NAMALWA (cell line): Measurements from ENCODE around the gene APCDD1.
"Not testable (repeated sequence)": the region's sequence is repeated elsewhere in the genome, so short reads cannot be mapped to it uniquely, and the experiment has no call there.

Source experiments
- DNase-seq: peaks from one replicate; pipeline ENCODE4 v3.0.0-alpha.2; 2015; ENCODE audit warnings: low spot score

Gene APCDD1

GRCh38 chr18:10463096-10463495 lies 8.7 kb downstream of the APCDD1 start:
- no peak for DNase-seq

- no peak for DNase-seq
These were observed 9.3 kb downstream of the APCDD1 start for GRCh38 chr18:10463741-10464140.

GRCh38 chr18:10464161-10464648 lies 9.8 kb downstream of the APCDD1 start:
- DNase-seq: not testable (repeated sequence)

GRCh38 chr18:10465174-10465939 lies 10.9 kb downstream of the APCDD1 start:
- DNase-seq: no peak

GRCh38 chr18:10470429-10470828 lies 16.0 kb downstream of the APCDD1 start:
- DNase-seq: no peak

GRCh38 chr18:10471574-10471973 lies 17.1 kb downstream of the APCDD1 start:
- no peak for DNase-seq

- DNase-seq: no peak
These were observed 18.7 kb downstream of the APCDD1 start for GRCh38 chr18:10473132-10473531.

GRCh38 chr18:10474309-10474708 lies 19.9 kb downstream of the APCDD1 start:
- DNase-seq: no peak

- DNase-seq: no peak
These were observed 20.8 kb downstream of the APCDD1 start for GRCh38 chr18:10475276-10475653.

GRCh38 chr18:10475654-10476291 lies 21.3 kb downstream of the APCDD1 start:
- no peak for DNase-seq

GRCh38 chr18:10476338-10476791 lies 21.9 kb downstream of the APCDD1 start:
- DNase-seq: no peak

GRCh38 chr18:10477121-10477862 lies 22.9 kb downstream of the APCDD1 start:
- DNase-seq: no peak

- no peak for DNase-seq
These were observed 23.4 kb downstream of the APCDD1 start for GRCh38 chr18:10477863-10478260.

GRCh38 chr18:10481831-10482230 lies 27.4 kb downstream of the APCDD1 start:
- DNase-seq: no peak

GRCh38 chr18:10482363-10482984 lies 28.0 kb downstream of the APCDD1 start:
- DNase-seq: peak; percentile 13

- peak; percentile 62 for DNase-seq
These were observed 28.8 kb downstream of the APCDD1 start for GRCh38 chr18:10482985-10483949.

- DNase-seq: no peak
These were observed 31.0 kb downstream of the APCDD1 start for GRCh38 chr18:10485475-10485874.

- no peak for DNase-seq
These were observed 31.9 kb downstream of the APCDD1 start for GRCh38 chr18:10486362-10486761.

- peak; percentile 50 for DNase-seq
These were observed 32.7 kb downstream of the APCDD1 start for GRCh38 chr18:10487154-10487553.

- no peak for DNase-seq
These were observed 33.6 kb downstream of the APCDD1 start for GRCh38 chr18:10488017-10488416.
